ENCODE measurements around the gene HRH1. TPM values are rescaled to one million over a fixed set of nuclear protein-coding genes. Genes with fewer than 3 reads are reported as not detected.

HRH1 gene
- total RNA-seq, 2 donors from 2014 or later = 1.1 to 4.7 TPM

DNA sequence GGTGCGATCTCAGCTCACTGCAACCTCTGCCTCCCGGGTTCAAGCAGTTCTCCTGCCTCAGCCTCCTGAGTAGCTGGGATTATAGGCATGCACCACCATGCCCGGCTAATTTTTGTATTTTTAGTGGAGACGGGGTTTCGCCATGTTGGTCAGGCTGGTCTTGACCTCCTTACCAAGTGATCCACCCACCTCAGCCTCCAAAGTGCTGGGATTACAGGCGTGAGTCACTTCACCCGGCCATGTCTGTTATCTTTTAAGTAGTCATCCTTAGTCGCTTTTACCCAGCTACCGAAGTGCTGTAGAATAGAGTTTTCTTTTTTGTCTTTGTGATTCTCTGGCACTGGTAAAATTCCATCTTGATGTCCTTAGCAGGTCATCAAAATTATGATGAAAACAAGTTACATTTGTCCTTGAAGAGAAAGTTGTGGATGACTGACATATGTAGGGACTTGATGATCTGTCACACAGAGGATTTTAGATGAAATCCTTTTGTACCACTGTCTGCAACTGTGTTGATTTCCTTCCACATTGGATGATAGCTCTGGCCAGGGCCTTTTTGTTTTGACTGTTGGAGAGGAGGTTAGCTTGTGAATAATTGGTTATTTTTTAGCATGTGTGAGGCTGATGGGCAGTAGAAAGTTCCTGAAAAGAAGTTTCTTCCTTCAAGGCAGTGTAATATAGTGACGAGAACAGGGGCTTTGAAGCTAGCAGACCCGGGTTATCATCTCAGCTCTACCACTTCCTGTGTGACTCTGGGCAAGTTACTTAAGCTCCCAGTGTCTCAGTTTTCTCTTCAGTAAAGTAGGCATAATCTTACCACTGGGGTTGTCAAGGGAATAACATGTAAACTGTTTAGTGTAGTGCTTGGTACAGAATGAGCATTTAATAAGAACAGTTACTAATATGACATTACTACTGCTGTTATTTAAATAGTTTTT is 136.7 kb downstream of the HRH1 start:
- peak overlapping the region; percentile 91 for H3K27ac Mint-ChIP-seq
- no peaks in the 10 kb centered on the region for H3K9me3 Mint-ChIP-seq
- H3K36me3 Mint-ChIP-seq (ENCODE audit: low read depth) = peaks cover 40% of the 10 kb centered on the region
- H3K4me1 Mint-ChIP-seq = peaks cover 46% of the 10 kb centered on the region
- H3K4me3 Mint-ChIP-seq = peak overlapping the region; percentile 70
- peak; percentile 75 for ATAC-seq (replicated peaks)
- H3K27me3 Mint-ChIP-seq = no peaks in the 10 kb centered on the region

DNA sequence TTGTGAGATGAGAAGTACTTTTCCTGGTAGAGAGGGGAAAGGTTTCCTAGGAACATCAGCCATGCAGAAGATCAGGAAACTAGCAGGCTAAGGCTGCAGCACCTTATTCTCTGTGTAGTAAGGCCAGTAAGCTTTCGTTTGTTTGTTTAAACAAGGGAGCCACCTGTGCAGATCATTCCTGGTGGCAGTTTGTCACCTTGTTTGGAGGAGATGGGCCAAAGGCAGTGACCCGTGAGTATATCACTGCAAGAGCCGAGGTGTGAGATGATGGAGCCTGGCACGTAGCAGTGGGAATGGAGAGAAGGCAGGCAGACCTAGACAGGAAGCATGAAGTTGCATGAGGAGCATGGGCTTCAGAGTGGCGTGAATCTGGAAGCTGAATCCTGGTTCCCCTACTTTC is 137.5 kb downstream of the HRH1 start:
- Mint-ChIP-seq H3K36me3 (ENCODE audit: low read depth) (peaks cover 35% of the 10 kb centered on the region), H3K27me3 (no peaks in the 10 kb centered on the region), H3K9me3 (no peaks in the 10 kb centered on the region), H3K4me1 (peaks cover 52% of the 10 kb centered on the region), H3K27ac (peak overlapping the region; percentile 91), H3K4me3 (peak overlapping the region; percentile 70)
- ATAC-seq (replicated peaks) = no peak

DNA sequence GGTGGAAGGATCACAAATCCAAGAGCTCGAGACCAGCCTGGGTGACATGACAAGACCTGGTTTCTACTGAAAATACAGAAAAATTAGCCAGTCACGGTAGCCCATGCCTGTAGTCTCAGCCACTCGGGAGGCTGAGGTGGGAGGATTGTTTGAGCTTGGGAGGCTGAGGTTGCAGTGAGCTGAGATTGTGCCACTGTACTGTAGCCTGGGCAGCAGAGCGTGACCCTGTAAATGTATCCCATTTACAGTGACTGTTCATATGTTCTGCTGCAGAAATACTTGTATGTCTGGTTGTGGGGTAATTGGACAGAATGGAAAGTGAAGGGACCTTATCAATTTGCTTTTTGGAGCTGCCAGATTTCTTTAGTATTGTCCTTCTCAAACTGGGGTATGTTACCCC is 142.8 kb downstream of the HRH1 start:
- peaks cover 12% of the 10 kb centered on the region for H3K4me1 Mint-ChIP-seq
- H3K9me3 Mint-ChIP-seq = no peaks in the 10 kb centered on the region
- no peaks in the 10 kb centered on the region for H3K27me3 Mint-ChIP-seq
- H3K36me3 Mint-ChIP-seq (ENCODE audit: low read depth) = peaks cover 52% of the 10 kb centered on the region
- no peak overlapping the region for H3K4me3 Mint-ChIP-seq
- H3K27ac Mint-ChIP-seq = peak overlapping the region; percentile 11
- ATAC-seq (replicated peaks) = no peak

DNA sequence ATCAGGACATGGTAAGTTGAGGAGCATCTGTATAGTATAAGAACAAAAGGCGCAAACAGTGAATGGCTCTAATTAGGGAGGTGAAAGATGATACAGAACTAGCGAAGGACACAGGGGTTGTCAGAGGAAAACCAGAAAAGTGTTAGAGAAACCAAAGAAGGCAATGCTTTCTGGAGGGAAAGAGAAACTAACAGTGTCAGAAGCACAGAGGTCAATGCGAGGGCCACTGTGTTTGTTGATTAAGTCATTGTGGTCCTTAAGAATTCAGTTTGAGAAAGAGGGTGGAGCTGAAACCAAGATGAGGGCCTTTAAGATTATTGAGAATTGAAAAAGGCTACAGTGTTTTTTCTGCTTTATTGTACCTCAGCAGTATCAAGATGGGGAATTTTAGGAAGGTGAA is 146.7 kb downstream of the HRH1 start:
- peaks cover 15% of the 10 kb centered on the region for H3K4me1 Mint-ChIP-seq
- H3K36me3 Mint-ChIP-seq (ENCODE audit: low read depth) = peaks cover 81% of the 10 kb centered on the region
- no peaks in the 10 kb centered on the region for H3K27me3 Mint-ChIP-seq
- H3K27ac Mint-ChIP-seq = peak overlapping the region; percentile 23
- H3K9me3 Mint-ChIP-seq = no peaks in the 10 kb centered on the region
- ATAC-seq (replicated peaks) = peak; percentile 82
- no peak overlapping the region for H3K4me3 Mint-ChIP-seq

DNA sequence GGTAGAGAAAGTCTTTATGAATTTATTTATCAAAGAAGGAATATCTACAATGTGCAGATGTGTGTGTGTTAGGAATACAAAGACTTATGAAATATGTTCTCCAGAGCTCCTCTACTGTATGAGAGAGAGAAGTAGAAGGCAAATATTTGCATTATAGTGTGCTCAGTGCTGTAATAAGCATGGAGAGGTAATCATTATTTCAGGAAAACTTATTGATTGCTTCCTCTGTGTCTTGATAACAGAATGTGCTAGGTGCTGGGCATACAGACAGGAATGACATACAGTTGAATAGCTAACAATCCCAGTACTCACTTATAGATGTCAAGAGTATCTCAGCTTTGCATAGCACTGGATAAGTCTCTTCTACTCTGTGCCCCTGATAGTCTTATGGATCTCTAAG is 148.2 kb downstream of the HRH1 start:
- Mint-ChIP-seq H3K27ac (peak overlapping the region; percentile 43), H3K9me3 (no peaks in the 10 kb centered on the region), H3K4me1 (peaks cover 20% of the 10 kb centered on the region), H3K27me3 (no peaks in the 10 kb centered on the region), H3K36me3 (ENCODE audit: low read depth) (peaks cover 90% of the 10 kb centered on the region), H3K4me3 (no peak overlapping the region)
- ATAC-seq (replicated peaks) = no peak

DNA sequence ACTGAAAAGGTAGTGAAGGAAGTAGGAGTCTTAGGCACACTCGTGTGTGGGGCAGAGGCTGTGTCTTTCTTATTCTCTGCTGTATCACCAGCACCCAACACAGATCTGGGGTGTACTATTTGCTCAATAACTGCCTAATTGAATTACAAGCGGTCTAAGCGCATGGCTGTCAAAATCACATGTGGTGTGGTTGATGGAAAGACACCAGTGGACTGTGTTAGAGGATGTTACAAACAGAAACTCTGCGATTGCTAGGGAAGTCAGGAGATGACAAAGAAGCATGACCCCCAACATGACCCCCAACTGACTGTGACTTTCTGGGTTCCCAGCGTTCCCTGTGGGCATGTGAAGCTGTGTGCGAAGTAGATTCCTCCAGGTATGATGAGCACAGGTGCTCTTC is 149.9 kb downstream of the HRH1 start:
- no peak overlapping the region for H3K4me3 Mint-ChIP-seq
- peaks cover 20% of the 10 kb centered on the region for H3K4me1 Mint-ChIP-seq
- H3K36me3 Mint-ChIP-seq (ENCODE audit: low read depth) = peaks cover 90% of the 10 kb centered on the region
- no peaks in the 10 kb centered on the region for H3K27me3 Mint-ChIP-seq
- no peaks in the 10 kb centered on the region for H3K9me3 Mint-ChIP-seq
- H3K27ac Mint-ChIP-seq = no peak overlapping the region
- ATAC-seq (replicated peaks) = no peak

DNA sequence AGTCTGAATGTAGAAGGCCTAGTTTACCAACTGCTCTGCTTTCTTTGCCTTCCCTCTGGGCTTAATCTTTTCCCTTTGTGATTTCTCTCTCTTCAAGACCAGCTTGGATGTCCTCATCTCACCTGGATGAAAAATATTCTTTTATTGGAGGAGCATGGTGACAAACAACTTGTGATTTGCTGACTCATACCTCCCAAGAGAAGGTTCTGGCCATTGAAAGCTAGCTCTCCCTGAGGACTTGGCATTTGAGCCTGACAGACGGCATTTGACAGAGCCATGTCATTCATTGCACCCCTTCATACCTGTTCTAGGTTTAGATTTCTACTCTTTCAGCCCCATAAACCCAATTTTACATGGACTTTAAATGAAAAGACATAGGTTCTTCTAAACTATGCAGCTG is 151.2 kb downstream of the HRH1 start:
- Mint-ChIP-seq H3K4me3 (no peak overlapping the region), H3K9me3 (no peaks in the 10 kb centered on the region), H3K4me1 (peaks cover 20% of the 10 kb centered on the region), H3K27me3 (no peaks in the 10 kb centered on the region), H3K36me3 (ENCODE audit: low read depth) (peaks cover 90% of the 10 kb centered on the region), H3K27ac (peak overlapping the region; percentile 45)
- ATAC-seq (replicated peaks) = no peak

DNA sequence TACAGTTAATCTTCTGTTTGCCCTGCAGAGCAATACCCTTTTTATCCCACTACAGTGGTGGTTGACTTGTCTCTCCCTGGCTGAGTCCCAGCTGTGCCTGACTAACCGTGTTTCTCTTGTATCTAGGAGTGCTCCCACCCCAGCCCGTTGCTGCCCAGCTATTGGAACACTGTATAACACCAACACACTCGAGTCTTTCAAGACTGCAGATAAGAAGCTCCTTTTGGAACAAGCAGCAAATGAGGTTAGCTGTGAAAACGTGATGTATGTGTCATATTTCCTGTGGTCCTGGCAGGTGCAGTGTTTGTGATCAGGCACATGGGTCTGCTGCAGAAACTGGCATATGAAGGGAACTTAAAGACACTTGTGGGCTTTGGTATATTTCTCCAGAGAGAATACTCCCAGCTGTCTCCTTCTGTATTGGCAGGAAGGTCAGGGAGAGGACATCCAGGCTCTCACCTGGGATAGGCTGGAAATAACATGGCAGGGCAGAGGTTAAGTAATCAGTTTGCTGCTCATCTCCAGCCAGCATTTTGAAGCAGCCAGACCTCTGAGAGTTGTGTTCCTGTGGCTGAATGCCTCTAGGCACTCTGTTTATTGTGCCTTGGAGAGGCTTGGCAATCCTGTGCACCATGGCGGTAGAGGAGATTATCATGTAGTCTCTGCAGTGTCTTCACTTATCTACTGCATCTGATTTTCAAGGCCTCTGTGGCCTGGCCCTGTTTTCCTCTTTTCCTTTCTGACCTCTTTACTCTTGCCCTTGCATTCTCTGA is 152.7 kb downstream of the HRH1 start:
- Mint-ChIP-seq H3K4me1 (peaks cover 20% of the 10 kb centered on the region), H3K27ac (peak overlapping the region; percentile 43), H3K4me3 (peak overlapping the region; percentile 1), H3K27me3 (no peaks in the 10 kb centered on the region), H3K9me3 (no peaks in the 10 kb centered on the region), H3K36me3 (ENCODE audit: low read depth) (peaks cover 91% of the 10 kb centered on the region)
- peak; percentile 88 for ATAC-seq (replicated peaks)

DNA sequence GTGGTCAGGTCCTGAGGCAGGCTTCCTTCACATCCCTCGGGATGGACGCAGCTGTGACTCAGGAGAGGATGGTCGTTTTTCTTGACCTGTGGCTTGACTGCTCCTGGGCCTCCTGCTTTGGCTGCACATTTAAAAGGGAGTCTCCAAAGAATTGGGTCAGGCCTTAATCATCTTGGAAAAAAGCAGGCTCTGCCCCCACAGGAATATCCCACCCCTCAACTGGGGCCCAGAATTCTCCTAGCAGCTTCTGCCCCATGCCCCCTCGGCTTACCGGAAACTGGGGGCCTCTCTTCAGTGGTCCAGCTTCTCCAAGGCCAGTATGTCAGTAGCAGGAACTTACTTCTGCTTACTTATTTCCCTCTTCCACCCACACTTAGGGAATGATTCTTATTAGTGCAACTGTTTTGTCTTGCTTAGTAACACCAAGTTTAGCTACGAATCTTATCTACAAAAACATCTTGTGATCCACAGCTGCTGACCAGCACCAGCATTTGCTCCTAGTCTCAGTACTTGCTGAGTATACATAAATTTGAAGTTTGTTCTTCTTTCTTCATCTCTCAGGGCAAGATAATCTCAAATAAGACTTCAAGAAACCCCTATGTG is 153.6 kb downstream of the HRH1 start:
- no peaks in the 10 kb centered on the region for H3K27me3 Mint-ChIP-seq
- H3K4me3 Mint-ChIP-seq = no peak overlapping the region
- H3K4me1 Mint-ChIP-seq = peaks cover 20% of the 10 kb centered on the region
- H3K27ac Mint-ChIP-seq = peak overlapping the region; percentile 16
- peaks cover 91% of the 10 kb centered on the region for H3K36me3 Mint-ChIP-seq (ENCODE audit: low read depth)
- no peaks in the 10 kb centered on the region for H3K9me3 Mint-ChIP-seq
- ATAC-seq (replicated peaks) = no peak

DNA sequence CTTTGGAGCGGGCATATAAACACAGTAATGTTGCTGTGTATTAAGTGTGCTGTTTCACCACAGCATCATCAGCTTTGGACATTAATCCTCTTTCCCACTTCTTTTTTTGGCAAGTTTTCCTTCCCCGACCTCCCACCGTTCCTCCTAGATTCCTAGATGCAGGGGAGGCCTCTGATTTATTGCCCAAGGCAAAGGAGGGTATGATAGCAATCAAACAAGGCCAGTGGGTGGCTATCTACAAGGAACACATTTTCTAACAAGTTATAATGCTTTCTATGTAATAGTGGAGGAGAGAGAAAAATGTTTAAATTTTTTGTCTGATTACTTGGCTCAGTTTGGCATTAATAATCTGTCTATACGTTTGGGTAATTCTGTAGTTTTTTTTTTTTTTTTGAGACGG is 156.0 kb downstream of the HRH1 start:
- no peak for ATAC-seq (replicated peaks)
- H3K4me1 Mint-ChIP-seq = peaks cover 14% of the 10 kb centered on the region
- H3K9me3 Mint-ChIP-seq = no peaks in the 10 kb centered on the region
- peaks cover 99% of the 10 kb centered on the region for H3K36me3 Mint-ChIP-seq (ENCODE audit: low read depth)
- H3K27me3 Mint-ChIP-seq = no peaks in the 10 kb centered on the region
- H3K27ac Mint-ChIP-seq = no peak overlapping the region
- H3K4me3 Mint-ChIP-seq = no peak overlapping the region

DNA sequence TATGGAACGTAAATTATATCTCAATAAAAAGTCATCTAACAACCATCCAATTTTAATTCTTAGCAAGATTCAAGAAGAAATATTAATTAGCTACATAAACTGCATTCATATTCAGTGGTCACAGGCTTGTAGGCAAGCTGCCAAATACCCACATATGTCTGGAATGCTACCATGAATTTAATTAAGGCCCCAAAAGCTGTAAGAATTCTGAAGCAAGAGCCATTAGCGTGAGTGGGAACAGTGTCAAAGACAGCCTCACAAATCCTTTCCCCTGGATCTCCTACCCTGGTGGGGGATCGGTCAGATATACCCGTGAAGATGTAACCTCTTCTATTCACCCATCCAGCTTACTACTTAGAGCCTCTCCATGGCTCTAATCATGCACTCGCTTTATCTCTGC is 157.9 kb downstream of the HRH1 start:
- peak overlapping the region; percentile 51 for H3K27ac Mint-ChIP-seq
- no peaks in the 10 kb centered on the region for H3K27me3 Mint-ChIP-seq
- no peak for ATAC-seq (replicated peaks)
- no peak overlapping the region for H3K4me3 Mint-ChIP-seq
- H3K36me3 Mint-ChIP-seq (ENCODE audit: low read depth) = peaks cover 100% of the 10 kb centered on the region
- H3K4me1 Mint-ChIP-seq = no peaks in the 10 kb centered on the region
- H3K9me3 Mint-ChIP-seq = no peaks in the 10 kb centered on the region

Other genes with a start within 250 kb of the HRH1 start
- gene SLC6A1, start 161.7 kb upstream of the HRH1 start, total RNA-seq = not detected
- gene ATG7, start 117.9 kb downstream of the HRH1 start, total RNA-seq = 10 to 100 TPM; 34.6 to 37.7 TPM

All from activated T-helper 17 cell treated with anti-CD3 and anti-CD28 coated beads, Interleukin-2, amount 50 U/mL, for 72 hours (primary cell).